Measurements from ENCODE around the gene SHC3. TPM values are rescaled to one million over a fixed set of nuclear protein-coding genes. Genes with fewer than 3 reads are reported as not detected.

The SHC3 gene
- total and polyA plus RNA-seq, 9 of the 15 experiments (the other 6 are each of a cell fraction or from before 2014, with no cell fraction given), result not detected

- TF ChIP-seq USF1 (CRISPR knock-in tag; IDR thresholded peaks at IDR 0.05), result no peak
- TF ChIP-seq MGA (IDR thresholded peaks at IDR 0.05), result peak; percentile 69
- TF ChIP-seq NR4A1 (CRISPR knock-in tag; IDR thresholded peaks at IDR 0.05), result no peak
- peak; percentile 52; the same call in 1 of the 2 replicates for TF ChIP-seq NR4A1 (tag; IDR thresholded peaks at IDR 0.05)
- peak; percentile 40 for TF ChIP-seq TFAP4 (CRISPR knock-in tag; IDR thresholded peaks at IDR 0.05; ENCODE audit: borderline replicate concordance)
- TF ChIP-seq, protein P1, sequence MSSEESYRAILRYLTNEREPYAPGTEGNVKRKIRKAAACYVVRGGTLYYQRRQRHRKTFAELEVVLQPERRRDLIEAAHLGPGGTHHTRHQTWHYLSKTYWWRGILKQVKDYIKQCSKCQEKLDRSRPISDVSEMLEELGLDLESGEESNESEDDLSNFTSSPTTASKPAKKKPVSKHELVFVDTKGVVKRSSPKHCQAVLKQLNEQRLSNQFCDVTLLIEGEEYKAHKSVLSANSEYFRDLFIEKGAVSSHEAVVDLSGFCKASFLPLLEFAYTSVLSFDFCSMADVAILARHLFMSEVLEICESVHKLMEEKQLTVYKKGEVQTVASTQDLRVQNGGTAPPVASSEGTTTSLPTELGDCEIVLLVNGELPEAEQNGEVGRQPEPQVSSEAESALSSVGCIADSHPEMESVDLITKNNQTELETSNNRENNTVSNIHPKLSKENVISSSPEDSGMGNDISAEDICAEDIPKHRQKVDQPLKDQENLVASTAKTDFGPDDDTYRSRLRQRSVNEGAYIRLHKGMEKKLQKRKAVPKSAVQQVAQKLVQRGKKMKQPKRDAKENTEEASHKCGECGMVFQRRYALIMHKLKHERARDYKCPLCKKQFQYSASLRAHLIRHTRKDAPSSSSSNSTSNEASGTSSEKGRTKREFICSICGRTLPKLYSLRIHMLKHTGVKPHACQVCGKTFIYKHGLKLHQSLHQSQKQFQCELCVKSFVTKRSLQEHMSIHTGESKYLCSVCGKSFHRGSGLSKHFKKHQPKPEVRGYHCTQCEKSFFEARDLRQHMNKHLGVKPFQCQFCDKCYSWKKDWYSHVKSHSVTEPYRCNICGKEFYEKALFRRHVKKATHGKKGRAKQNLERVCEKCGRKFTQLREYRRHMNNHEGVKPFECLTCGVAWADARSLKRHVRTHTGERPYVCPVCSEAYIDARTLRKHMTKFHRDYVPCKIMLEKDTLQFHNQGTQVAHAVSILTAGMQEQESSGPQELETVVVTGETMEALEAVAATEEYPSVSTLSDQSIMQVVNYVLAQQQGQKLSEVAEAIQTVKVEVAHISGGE (CRISPR knock-in tag; IDR thresholded peaks at IDR 0.05), result 0 out of 6 replicates have a peak, but pooled peaks of 1 of the 3 experiments have one; percentile 24
- peak; percentile 64; the same call in 1 of the 2 replicates for TF ChIP-seq TCF3 (CRISPR knock-in tag; IDR thresholded peaks at IDR 0.05)
- TF ChIP-seq PRPF4 (IDR thresholded peaks at IDR 0.05; ENCODE audit: insufficient read depth, low read depth, low read length, poor library complexity, severe bottlenecking), result no peak
Measured at GRCh38 chr9:89052470-89053097, 126.0 kb downstream of the SHC3 start (continued).
